Type B pancreatic cell (in vitro differentiated cells): Measurements from ENCODE around the gene PEAK1. TPM values are rescaled to one million over a fixed set of nuclear protein-coding genes. Genes with fewer than 3 reads are reported as not detected.

Experiments
- DNase-seq: peaks from one replicate; pipeline ENCODE4 v3.0.0; 2021; ENCODE audit warnings: mixed read lengths; ENCODE audit not compliant: unreplicated experiment; ENCODE audit errors: extremely low spot score
- H3K27ac Mint-ChIP-seq: 2 replicates; pipeline ENCODE4 v1.8.0; 2021; ENCODE audit warnings: mild to moderate bottlenecking, mixed read lengths
- H3K27me3 Mint-ChIP-seq: 2 replicates; pipeline ENCODE4 v1.8.0; 2021; ENCODE audit warnings: mixed read lengths
- H3K36me3 Mint-ChIP-seq: 2 replicates; pipeline ENCODE4 v1.8.0; 2021; ENCODE audit warnings: mixed read lengths
- H3K4me1 Mint-ChIP-seq: one replicate; pipeline ENCODE4 v1.8.0; 2021; ENCODE audit warnings: mixed read lengths; ENCODE audit not compliant: unreplicated experiment
- H3K4me3 Mint-ChIP-seq: 2 replicates; pipeline ENCODE4 v1.8.0; 2021; ENCODE audit warnings: mild to moderate bottlenecking, mixed read lengths
- H3K9me3 Mint-ChIP-seq: 2 replicates; pipeline ENCODE4 v1.8.0; 2021; ENCODE audit warnings: mixed read lengths
- CTCF ChIP-seq: fragments of 200-600 bp; sonication (generic); conservative IDR thresholded peaks from 2 replicates; pipeline ENCODE4 v1.5.0; 2021; ENCODE audit warnings: antibody characterized with exemption, mild to moderate bottlenecking
- total RNA-seq: library from RNA; stranded (reverse); gene quantifications from 2 replicates; pipeline ENCODE4 v1.2.1, GENCODE V29; 2021; ENCODE audit warnings: low replicate concordance

Gene PEAK1
- total RNA-seq, 1 donor from 2014 or later, result 35.0 TPM

DNA sequence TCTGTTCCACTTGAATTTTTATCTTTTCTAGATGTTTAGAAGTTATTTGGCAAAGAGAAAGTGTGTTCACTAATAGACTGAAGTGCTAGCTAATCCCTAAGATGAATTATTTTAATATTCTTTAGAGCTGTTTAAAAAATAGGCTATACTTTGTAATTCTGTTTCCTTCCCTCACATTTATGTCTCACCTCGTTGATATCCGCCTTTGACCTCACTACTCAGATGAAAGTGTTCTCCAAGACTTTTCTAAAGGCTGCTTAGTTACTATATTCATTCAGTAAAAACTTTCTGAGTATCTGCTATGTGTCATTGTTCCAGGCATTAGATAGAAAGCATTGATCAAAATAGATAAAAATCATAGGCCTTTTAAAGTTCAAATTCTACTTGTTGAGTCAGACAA is 39.1 kb upstream of the PEAK1 start:
- TF ChIP-seq CTCF, result no peak
- H3K9me3 Mint-ChIP-seq, result no peaks in the 10 kb centered on the region
- peaks cover 19% of the 10 kb centered on the region for H3K4me1 Mint-ChIP-seq
- DNase-seq, result no peak
- H3K4me3 Mint-ChIP-seq, result no peak overlapping the region
- H3K27me3 Mint-ChIP-seq, result no peaks in the 10 kb centered on the region
- H3K36me3 Mint-ChIP-seq, result peaks cover 17% of the 10 kb centered on the region
- no peak overlapping the region for H3K27ac Mint-ChIP-seq

- H3K9me3 Mint-ChIP-seq, result no peaks in the 10 kb centered on the region
- no peak overlapping the region for H3K4me3 Mint-ChIP-seq
- TF ChIP-seq CTCF, result no peak
- H3K27ac Mint-ChIP-seq, result no peak overlapping the region
- peaks cover 17% of the 10 kb centered on the region for H3K36me3 Mint-ChIP-seq
- peaks cover 19% of the 10 kb centered on the region for H3K4me1 Mint-ChIP-seq
- no peak for DNase-seq
- no peaks in the 10 kb centered on the region for H3K27me3 Mint-ChIP-seq
Measured at GRCh38 chr15:77457905-77458265, 38.0 kb upstream of the PEAK1 start.

- Mint-ChIP-seq H3K27ac (no peak overlapping the region), H3K27me3 (no peaks in the 10 kb centered on the region), H3K4me1 (peaks cover 19% of the 10 kb centered on the region), H3K36me3 (peaks cover 17% of the 10 kb centered on the region), H3K4me3 (no peak overlapping the region), H3K9me3 (no peaks in the 10 kb centered on the region)
- TF ChIP-seq CTCF, result no peak
- no peak for DNase-seq
Measured at GRCh38 chr15:77457191-77457904, 37.4 kb upstream of the PEAK1 start.

GRCh38 chr15:77456746-77457145 is 36.8 kb upstream of the PEAK1 start:
- H3K27ac Mint-ChIP-seq, result no peak overlapping the region
- peaks cover 21% of the 10 kb centered on the region for H3K36me3 Mint-ChIP-seq
- H3K9me3 Mint-ChIP-seq, result no peaks in the 10 kb centered on the region
- H3K4me1 Mint-ChIP-seq, result peaks cover 19% of the 10 kb centered on the region
- TF ChIP-seq CTCF, result no peak
- H3K4me3 Mint-ChIP-seq, result no peak overlapping the region
- DNase-seq, result no peak
- H3K27me3 Mint-ChIP-seq, result no peaks in the 10 kb centered on the region

- Mint-ChIP-seq H3K27ac (no peak overlapping the region), H3K9me3 (no peaks in the 10 kb centered on the region), H3K27me3 (no peaks in the 10 kb centered on the region)
Measured at GRCh38 chr15:77455696-77456321, 35.9 kb upstream of the PEAK1 start.

More at GRCh38 chr15:77455696-77456321, 35.9 kb upstream of the PEAK1 start:
- no peak for DNase-seq
- peaks cover 19% of the 10 kb centered on the region for H3K4me1 Mint-ChIP-seq
- no peak for TF ChIP-seq CTCF
- H3K4me3 Mint-ChIP-seq, result no peak overlapping the region
- H3K36me3 Mint-ChIP-seq, result peaks cover 26% of the 10 kb centered on the region
